HFFc6 (cell line): ENCODE measurements around the gene TGM2. TPM values are rescaled to one million over a fixed set of nuclear protein-coding genes. Genes with fewer than 3 reads are reported as not detected.

Experiments used
- DNase-seq: peaks from one replicate; pipeline ENCODE4 v3.0.0-alpha.2; 2018
- H3K27ac Mint-ChIP-seq: 2 replicates; pipeline ENCODE4 v1.8.0; 2020; ENCODE audit warnings: mild to moderate bottlenecking, mixed read lengths
- H3K27me3 Mint-ChIP-seq: 2 replicates; pipeline ENCODE4 v1.8.0; 2021; ENCODE audit warnings: mild to moderate bottlenecking, moderate library complexity, mixed read lengths; ENCODE audit not compliant: insufficient read depth
- H3K36me3 Mint-ChIP-seq: 2 replicates; pipeline ENCODE4 v1.8.0; 2021; ENCODE audit warnings: low read depth, mixed read lengths
- H3K4me1 Mint-ChIP-seq: 2 replicates; pipeline ENCODE4 v1.8.0; 2020; ENCODE audit warnings: low read depth, mixed read lengths
- H3K4me3 Mint-ChIP-seq: 2 replicates; pipeline ENCODE4 v1.8.0; 2020; ENCODE audit warnings: mild to moderate bottlenecking, moderate library complexity, mixed read lengths
- H3K9me3 Mint-ChIP-seq: 2 replicates; pipeline ENCODE4 v1.8.0; 2020; ENCODE audit warnings: mild to moderate bottlenecking, mixed read lengths
- long read RNA-seq: library from polyadenylated mRNA; unstranded; transcript quantifications from one replicate; pipeline ENCODE4 v2.0.0, GENCODE V29; 2019
- total RNA-seq, 6 experiments: library from RNA; stranded (reverse); fragmentation: NEBNext Ultra II Directional; extraction: Animal tissue kit (Norgen Biotek cat#: 25700); gene quantifications; 2 replicates in 1 of 6; 3 replicates in 5 of 6; pipeline ENCODE4 v1.2.3, GENCODE V29; 2021
- TF ChIP-seq, protein P1 (sequence below): fragments of 200-600 bp; sonication (generic); IDR thresholded peaks from 2 replicates; pipeline ENCODE4 v1.5.0; 2021; ENCODE audit warnings: antibody characterized with exemption, mild to moderate bottlenecking

The TGM2 gene
- total RNA-seq = 100 to 1,000 TPM in 5 of 6 experiments, 10 to 100 TPM in 1; 99.6 to 430 (median 111) TPM
- long read RNA-seq, full-length matches to known transcripts = 27 of 98 reads
- long read RNA-seq, partial matches to known transcripts = 67 of 98 reads
- long read RNA-seq, other reads (novel, unspliced or antisense) = 4 of 98 reads

DNA sequence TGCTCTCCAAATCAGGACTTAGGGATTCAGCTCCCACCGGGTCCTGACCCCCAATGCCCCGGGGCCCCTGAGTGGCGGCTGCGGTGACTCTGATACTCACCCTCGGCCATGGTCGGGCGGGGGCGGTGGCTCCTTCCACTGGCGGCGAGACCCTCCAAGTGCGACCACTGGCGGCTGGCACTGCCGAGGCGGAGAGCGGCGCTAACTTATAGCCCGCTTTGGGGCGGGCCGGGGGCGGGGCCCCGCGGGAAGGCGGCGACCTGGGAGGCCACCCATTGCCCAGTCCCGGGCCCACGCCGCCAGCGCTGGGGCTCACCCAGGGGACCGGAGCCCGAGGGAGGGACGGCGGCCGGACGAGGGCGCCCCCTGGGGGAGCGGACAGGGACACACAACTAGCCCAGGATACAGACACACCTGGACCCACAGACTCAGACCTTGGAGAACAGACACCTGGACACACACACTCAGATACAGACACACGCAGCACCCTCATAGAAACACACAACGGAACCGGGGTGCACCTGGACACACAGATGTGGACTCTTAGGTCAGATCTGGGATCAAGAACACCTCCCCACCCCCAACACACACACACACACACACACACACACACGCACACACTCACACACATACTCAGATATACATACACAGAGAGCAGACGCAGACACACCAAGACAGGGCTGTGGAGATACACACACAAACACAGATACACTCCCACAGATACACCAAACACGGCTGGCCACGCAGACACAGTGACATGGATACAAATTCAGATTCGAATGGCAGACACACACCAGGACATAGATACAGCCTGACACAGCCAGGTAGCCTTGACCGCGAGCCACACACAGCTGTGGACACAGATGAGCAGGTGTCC is at the start of gene TGM2:
TGM2 (minus strand) TSS at position 182 of the 877 bp plus-strand sequence; CDS start at position 110, 72 bp downstream.
- H3K36me3 Mint-ChIP-seq = no peaks in the 10 kb centered on the region
- no peaks in the 10 kb centered on the region for H3K9me3 Mint-ChIP-seq
- H3K27ac Mint-ChIP-seq = peak within 1 kb of the TSS; percentile 38
- peak; percentile 66 for DNase-seq
- H3K4me1 Mint-ChIP-seq = peaks cover 85% of the 10 kb centered on the region
- no peaks in the 10 kb centered on the region for H3K27me3 Mint-ChIP-seq
- peak within 1 kb of the TSS; percentile 84 for H3K4me3 Mint-ChIP-seq
- TF ChIP-seq, protein P1, sequence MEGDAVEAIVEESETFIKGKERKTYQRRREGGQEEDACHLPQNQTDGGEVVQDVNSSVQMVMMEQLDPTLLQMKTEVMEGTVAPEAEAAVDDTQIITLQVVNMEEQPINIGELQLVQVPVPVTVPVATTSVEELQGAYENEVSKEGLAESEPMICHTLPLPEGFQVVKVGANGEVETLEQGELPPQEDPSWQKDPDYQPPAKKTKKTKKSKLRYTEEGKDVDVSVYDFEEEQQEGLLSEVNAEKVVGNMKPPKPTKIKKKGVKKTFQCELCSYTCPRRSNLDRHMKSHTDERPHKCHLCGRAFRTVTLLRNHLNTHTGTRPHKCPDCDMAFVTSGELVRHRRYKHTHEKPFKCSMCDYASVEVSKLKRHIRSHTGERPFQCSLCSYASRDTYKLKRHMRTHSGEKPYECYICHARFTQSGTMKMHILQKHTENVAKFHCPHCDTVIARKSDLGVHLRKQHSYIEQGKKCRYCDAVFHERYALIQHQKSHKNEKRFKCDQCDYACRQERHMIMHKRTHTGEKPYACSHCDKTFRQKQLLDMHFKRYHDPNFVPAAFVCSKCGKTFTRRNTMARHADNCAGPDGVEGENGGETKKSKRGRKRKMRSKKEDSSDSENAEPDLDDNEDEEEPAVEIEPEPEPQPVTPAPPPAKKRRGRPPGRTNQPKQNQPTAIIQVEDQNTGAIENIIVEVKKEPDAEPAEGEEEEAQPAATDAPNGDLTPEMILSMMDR = peak; percentile 94

DNA sequence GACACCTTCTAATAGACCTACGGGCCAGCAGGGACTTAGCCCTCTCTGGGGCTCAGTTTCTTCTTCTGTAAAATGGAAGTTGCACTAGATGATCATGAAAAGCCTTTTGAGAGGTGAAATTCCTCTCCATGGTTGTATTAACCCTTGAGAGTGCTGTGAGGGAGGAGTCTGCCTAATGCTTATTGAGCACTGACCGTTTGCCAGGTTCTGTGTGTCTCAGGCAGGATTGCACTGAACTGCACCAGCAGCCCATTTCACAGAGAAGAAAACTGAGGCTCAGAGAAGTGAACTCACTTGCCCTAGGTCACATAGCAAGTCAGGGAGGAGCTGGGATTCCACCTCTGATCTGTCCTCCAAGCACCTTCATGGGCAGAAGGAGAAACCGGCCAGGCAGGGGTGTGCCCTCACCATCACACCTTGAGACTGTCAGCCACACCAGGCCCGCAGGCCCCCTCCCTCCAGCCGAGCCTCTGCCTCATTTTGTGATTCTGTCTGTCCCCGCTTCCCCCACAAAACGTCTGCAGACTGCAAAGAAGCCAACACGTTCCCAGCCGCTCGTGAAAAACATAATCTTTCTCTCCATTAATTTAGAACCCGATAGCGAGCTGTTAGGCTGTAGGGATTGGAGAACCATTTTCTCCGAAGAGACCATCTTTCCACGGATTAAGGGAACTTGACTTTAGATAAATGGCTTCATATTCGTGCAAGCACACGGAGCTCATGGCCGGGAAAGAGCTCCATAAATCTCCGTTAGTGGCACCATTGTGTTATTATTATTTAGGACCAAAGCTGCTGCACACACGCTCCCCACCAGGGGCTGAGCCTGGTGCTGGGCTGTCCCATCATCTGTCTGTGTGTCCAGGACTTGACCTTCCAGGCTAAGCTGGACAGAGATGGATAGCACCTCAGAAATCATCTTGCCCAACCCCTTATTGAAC is 49.5 kb upstream of the TGM2 start:
- no peak for DNase-seq
- no peaks in the 10 kb centered on the region for H3K27me3 Mint-ChIP-seq
- no peaks in the 10 kb centered on the region for H3K36me3 Mint-ChIP-seq
- TF ChIP-seq, protein P1 = peak; percentile 48
- H3K9me3 Mint-ChIP-seq = no peaks in the 10 kb centered on the region
- no peak overlapping the region for H3K27ac Mint-ChIP-seq
- no peak overlapping the region for H3K4me3 Mint-ChIP-seq
- H3K4me1 Mint-ChIP-seq = peaks cover 49% of the 10 kb centered on the region

DNA sequence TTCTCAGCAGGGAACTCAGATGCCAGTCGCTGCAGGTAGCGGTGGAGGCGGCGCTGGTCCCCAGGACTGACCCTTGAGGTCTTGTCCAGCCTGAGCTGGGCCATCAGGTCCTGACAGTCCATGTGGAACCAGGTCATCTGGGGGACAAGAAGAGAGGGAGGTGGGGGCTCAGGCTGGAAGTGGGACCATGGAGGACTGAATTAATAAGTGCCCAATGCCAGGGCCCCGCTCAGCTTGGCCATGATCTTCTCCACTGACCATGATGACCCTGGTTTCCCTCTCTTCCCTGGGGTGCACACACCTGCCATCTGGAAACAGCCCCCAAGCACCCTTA is 48.5 kb upstream of the TGM2 start:
- Mint-ChIP-seq H3K27ac (no peak overlapping the region), H3K9me3 (no peaks in the 10 kb centered on the region), H3K4me3 (no peak overlapping the region), H3K36me3 (no peaks in the 10 kb centered on the region), H3K27me3 (no peaks in the 10 kb centered on the region), H3K4me1 (peaks cover 49% of the 10 kb centered on the region)
- TF ChIP-seq, protein P1 = no peak
- no peak for DNase-seq

DNA sequence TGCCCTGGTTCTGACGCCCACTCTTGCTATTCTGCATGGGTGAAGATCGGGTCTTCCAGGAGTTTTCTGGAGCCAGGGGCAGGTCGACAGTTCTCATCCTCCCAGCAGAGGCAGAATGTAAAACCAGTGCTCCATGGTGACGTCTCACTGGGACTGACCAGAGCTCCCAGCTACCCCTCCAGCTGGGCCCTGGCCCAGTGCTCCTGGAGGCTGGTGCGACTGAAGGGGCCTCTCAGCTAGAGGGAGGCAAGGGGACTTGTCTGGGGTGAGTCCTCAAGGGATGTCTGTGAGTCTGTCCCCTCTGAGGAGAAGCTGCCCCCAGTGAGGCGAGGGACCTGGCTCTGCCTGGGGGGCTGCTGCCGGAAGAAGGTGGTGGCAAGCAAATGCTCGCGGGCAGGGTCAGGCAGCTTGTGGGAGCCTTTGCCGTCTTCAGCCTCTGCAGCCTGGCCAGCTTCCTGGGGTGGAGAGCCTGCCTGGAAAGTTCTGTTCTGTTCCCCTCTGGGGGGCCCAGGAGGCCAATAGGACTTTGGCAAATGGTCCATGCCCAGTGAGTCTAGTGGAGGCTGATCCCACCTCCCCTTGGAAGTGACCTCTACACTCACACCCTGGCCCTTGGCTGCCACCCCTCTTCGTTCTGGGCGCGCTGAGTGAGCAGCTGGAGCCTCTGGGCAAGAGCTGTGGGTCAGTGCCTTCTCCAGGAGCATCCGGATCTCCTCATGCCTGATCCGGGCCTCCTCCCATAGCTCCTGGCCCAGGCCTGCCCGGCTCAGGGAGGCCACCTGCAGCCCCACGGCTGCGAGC is 47.9 kb upstream of the TGM2 start:
- Mint-ChIP-seq H3K36me3 (no peaks in the 10 kb centered on the region), H3K4me1 (peaks cover 47% of the 10 kb centered on the region), H3K27ac (no peak overlapping the region), H3K4me3 (no peak overlapping the region), H3K9me3 (no peaks in the 10 kb centered on the region), H3K27me3 (no peaks in the 10 kb centered on the region)
- TF ChIP-seq, protein P1 = no peak
- DNase-seq = no peak
